CD4-positive, alpha-beta T cell treated with Interleukin-12 subunit alpha and Interleukin-12 subunit beta, for 1 hour (primary cell): ENCODE results near the gene SEMA4G.
"Not testable (repeated sequence)": the region's sequence is repeated elsewhere in the genome, so short reads cannot be mapped to it uniquely, and the experiment has no call there.

Source experiments
- DNase-seq: peaks from one replicate; pipeline ENCODE4 v3.0.0-alpha.2; 2020

Gene SEMA4G

GRCh38 chr10:100972115-100972903, 3.0 kb downstream of the SEMA4G start:
- DNase-seq: no peak

- no peak for DNase-seq
These were observed 3.7 kb downstream of the SEMA4G start for GRCh38 chr10:100972904-100973535.

- DNase-seq: not testable (repeated sequence)
These were observed 6.1 kb downstream of the SEMA4G start for GRCh38 chr10:100975397-100975796.

- no peak for DNase-seq
These were observed 7.6 kb downstream of the SEMA4G start for GRCh38 chr10:100976906-100977305.

GRCh38 chr10:100977436-100977835, 8.1 kb downstream of the SEMA4G start:
- no peak for DNase-seq

GRCh38 chr10:100978121-100978900, 9.0 kb downstream of the SEMA4G start:
- no peak for DNase-seq

- no peak for DNase-seq
These were observed 9.5 kb downstream of the SEMA4G start for GRCh38 chr10:100978901-100979195.

- DNase-seq: no peak
These were observed 10.5 kb downstream of the SEMA4G start for GRCh38 chr10:100979791-100980272.

GRCh38 chr10:100980311-100980710, 11.0 kb downstream of the SEMA4G start:
- DNase-seq: no peak

- no peak for DNase-seq
These were observed 11.4 kb downstream of the SEMA4G start for GRCh38 chr10:100980711-100981110.

- DNase-seq: no peak
These were observed 12.0 kb downstream of the SEMA4G start for GRCh38 chr10:100981178-100981772.

- DNase-seq: no peak
These were observed 13.9 kb downstream of the SEMA4G start for GRCh38 chr10:100982916-100983830.

- no peak for DNase-seq
These were observed 14.8 kb downstream of the SEMA4G start for GRCh38 chr10:100983868-100984671.

GRCh38 chr10:100984672-100985177, 15.4 kb downstream of the SEMA4G start:
- no peak for DNase-seq

- no peak for DNase-seq
These were observed 16.0 kb downstream of the SEMA4G start for GRCh38 chr10:100985336-100985735.

GRCh38 chr10:100986623-100986951, 17.3 kb downstream of the SEMA4G start:
- no peak for DNase-seq

- DNase-seq: peak; percentile 85
These were observed 17.8 kb downstream of the SEMA4G start, which contains the start of the genes MRPL43 and TWNK for GRCh38 chr10:100986952-100987684. Gene MRPL43, minus strand, starts transcription at chr10:100987497. Its CDS starts 54 bp downstream, at chr10:100987443. Gene TWNK, plus strand, starts transcription at chr10:100987543. Its CDS starts 668 bp downstream, at chr10:100988211.

GRCh38 chr10:100987685-100988049, 18.4 kb downstream of the SEMA4G start:
- no peak for DNase-seq

GRCh38 chr10:100988166-100988565, 18.9 kb downstream of the SEMA4G start:
- no peak for DNase-seq

GRCh38 chr10:100989088-100989487, 19.8 kb downstream of the SEMA4G start:
- DNase-seq: no peak
